Hematopoietic multipotent progenitor cell (in vitro differentiated cells): ENCODE measurements around the gene TCF3. TPM values are rescaled to one million over a fixed set of nuclear protein-coding genes. Genes with fewer than 3 reads are reported as not detected.
A peak's percentile ranks its signal among the peaks of the same experiment; 100 is the strongest.
"Not testable (repeated sequence)": the region's sequence is repeated elsewhere in the genome, so short reads cannot be mapped to it uniquely, and the experiment has no call there.

Experiments
- DNase-seq, 3 donors: peaks; one replicate each; pipeline ENCODE4 v3.0.0-alpha.2; 2011 to 2015; ENCODE audit warnings: low read depth in 2 of 3, low spot score in 2 of 3
- total RNA-seq: library from RNA; depleted of rRNA; stranded (reverse); fragments of >200 nt; gene quantifications from one replicate; pipeline ENCODE4 v1.2.3, GENCODE V29; 2012

The TCF3 gene
- total RNA-seq, 1 donor, result 151 TPM

GRCh38 chr19:1653300-1653628 is 849 bp upstream of the TCF3 start:
- no peak for DNase-seq

GRCh38 chr19:1651568-1652291 is 685 bp downstream of the TCF3 start:
- peak in 2 of 3 donors; percentile 45 to 58 for DNase-seq

GRCh38 chr19:1650650-1651567 is 1.5 kb downstream of the TCF3 start:
- DNase-seq, result peak; percentile 39 to 78 (median 74)

- no peak for DNase-seq
Observed at GRCh38 chr19:1649706-1650649, 2.4 kb downstream of the TCF3 start.

- no peak for DNase-seq
Observed at GRCh38 chr19:1648920-1649541, 3.4 kb downstream of the TCF3 start.

- DNase-seq, result no peak
Observed at GRCh38 chr19:1648459-1648849, 4.0 kb downstream of the TCF3 start.

- DNase-seq, result no peak
Observed at GRCh38 chr19:1647501-1648458, 4.6 kb downstream of the TCF3 start.

- DNase-seq, result no peak
Observed at GRCh38 chr19:1646659-1647453, 5.6 kb downstream of the TCF3 start.

- DNase-seq, result no peak
Observed at GRCh38 chr19:1646149-1646548, 6.3 kb downstream of the TCF3 start.

- no peak for DNase-seq
Observed at GRCh38 chr19:1645299-1645698, 7.1 kb downstream of the TCF3 start.

- DNase-seq, result no peak
Observed at GRCh38 chr19:1644070-1644469, 8.3 kb downstream of the TCF3 start.

- DNase-seq, result not testable (repeated sequence)
Observed at GRCh38 chr19:1640893-1641448, 11.4 kb downstream of the TCF3 start.

- no peak for DNase-seq
Observed at GRCh38 chr19:1636325-1637236, 15.8 kb downstream of the TCF3 start.

- DNase-seq, result no peak
Observed at GRCh38 chr19:1634938-1635243, 17.5 kb downstream of the TCF3 start.

- DNase-seq, result no peak
Observed at GRCh38 chr19:1634242-1634937, 18.0 kb downstream of the TCF3 start.

- DNase-seq, result no peak
Observed at GRCh38 chr19:1633269-1633826, 19.1 kb downstream of the TCF3 start.
